GM12874 (cell line): ENCODE results near the gene VSIG4.

Experiments used
- TF ChIP-seq, protein P1 (sequence below): IDR thresholded peaks from 2 replicates; pipeline ENCODE4 v1.5.1; 2011; ENCODE audit warnings: low read depth, mild to moderate bottlenecking, control low read depth, low read length, moderate library complexity; ENCODE audit not compliant: insufficient read depth

VSIG4 gene

DNA sequence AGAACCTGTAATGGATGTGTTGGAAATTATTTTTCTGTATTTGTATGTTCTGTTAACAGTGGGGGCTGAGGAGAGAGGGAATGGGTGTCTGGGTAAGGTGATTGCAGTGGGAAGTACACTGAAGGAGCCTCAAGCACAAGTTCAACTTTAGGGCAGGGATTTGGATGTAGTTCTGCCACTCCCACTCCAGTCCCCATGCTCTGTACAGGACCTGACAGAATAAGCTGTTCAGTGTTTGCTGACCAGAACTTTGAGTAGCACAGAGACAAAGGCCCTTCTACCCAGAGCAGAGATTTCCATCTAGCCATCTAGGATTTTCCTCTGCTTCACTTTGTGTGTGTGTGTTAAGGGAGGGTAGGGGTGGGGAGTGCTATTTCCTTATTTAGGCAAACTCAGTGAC, 49.2 kb downstream of the VSIG4 start:
- TF ChIP-seq, protein P1, sequence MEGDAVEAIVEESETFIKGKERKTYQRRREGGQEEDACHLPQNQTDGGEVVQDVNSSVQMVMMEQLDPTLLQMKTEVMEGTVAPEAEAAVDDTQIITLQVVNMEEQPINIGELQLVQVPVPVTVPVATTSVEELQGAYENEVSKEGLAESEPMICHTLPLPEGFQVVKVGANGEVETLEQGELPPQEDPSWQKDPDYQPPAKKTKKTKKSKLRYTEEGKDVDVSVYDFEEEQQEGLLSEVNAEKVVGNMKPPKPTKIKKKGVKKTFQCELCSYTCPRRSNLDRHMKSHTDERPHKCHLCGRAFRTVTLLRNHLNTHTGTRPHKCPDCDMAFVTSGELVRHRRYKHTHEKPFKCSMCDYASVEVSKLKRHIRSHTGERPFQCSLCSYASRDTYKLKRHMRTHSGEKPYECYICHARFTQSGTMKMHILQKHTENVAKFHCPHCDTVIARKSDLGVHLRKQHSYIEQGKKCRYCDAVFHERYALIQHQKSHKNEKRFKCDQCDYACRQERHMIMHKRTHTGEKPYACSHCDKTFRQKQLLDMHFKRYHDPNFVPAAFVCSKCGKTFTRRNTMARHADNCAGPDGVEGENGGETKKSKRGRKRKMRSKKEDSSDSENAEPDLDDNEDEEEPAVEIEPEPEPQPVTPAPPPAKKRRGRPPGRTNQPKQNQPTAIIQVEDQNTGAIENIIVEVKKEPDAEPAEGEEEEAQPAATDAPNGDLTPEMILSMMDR, result no peak

DNA sequence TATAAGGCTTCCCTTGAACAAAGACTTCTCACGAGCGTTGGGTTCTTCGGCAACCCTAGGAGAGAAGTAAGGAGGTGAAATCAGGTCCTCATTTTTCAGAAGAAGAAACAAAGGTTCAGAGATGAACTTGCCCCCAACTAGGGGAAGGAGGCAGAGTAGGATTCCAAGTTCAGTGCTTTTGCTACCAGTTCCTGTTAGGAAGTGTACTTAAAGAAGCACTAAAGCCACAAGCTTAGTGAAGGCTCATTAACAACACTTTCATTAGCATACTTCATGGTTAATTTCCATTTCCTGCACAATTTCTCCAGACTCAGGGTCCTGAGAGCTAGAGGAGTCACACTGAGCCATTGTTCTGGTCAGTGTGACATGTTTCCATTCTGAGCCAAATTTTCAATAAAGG, 52.1 kb downstream of the VSIG4 start:
- TF ChIP-seq, protein P1, result no peak

DNA sequence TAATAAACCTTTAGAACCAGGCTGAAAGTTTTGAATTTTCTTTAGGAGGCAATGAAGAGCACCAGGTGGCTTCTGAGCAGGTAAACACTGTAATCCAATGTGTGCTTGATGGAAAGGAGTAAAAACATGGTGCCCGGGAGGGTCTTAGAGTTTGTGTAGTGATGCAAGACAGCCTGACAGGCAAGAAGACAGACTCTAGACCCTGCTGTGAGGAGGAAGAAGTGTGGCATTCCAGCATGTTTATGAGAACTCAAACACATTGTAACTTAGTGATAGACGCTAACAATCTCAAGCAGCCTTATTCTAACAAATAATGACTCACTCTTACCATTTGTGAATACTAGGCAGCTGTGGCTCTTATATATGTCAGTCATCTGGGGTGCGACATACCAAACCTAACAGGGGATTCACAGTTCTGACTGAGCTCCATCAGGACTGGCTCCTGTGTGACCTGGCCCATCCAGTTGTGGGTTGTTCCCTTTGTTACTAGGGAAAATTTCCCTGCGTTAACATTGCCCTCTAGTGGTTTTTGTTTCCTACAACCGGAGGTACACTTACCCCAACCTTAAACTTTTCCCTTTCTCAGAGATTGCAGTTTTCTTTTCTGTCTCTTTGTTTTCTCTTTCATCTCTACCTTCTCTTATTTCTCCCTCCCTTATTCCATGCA, 53.8 kb downstream of the VSIG4 start:
- TF ChIP-seq, protein P1, result 0 out of 2 replicates have a peak, but pooled peaks have one; percentile 24

DNA sequence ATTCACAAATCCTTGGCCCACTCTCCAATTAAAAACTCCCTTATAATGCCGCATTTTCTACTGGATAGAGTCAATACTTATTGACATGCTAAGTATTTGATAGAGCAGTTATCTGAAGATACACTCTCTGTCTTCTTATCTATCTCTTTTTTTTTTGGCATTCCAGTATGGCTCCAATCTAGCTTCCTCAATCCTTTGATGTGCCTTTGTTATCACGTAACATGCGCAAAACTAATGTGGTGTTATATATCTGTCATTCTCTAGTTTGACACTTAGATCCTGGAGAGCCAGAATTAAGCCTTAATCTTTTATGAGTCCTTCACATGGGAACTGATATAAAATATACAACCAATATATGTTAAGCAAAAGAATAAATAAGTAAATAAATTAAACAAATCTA, 54.7 kb downstream of the VSIG4 start:
- TF ChIP-seq, protein P1, result no peak

DNA sequence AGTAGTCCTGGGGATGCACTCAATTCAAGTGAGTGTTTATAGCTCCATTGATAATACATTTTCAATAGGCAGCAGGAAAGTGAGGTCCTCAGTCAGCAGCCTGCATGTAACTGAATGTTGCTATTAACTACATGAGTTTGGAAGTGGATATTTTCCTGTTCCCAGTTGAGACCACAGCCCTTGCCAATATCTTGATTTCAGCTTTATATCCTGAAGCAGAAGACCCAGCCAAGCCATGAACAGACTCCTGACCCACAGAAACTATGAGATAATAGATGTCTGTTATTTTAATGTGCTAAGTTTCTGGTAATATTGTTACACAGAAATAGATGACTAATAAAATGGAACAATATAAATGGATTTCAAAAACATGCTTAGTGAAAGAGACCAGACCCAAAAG, 63.7 kb downstream of the VSIG4 start:
- TF ChIP-seq, protein P1, result no peak
